Breast epithelium (tissue), 3 donors: ENCODE results near the gene UGT1A4.

ENCODE experiments used
- CTCF ChIP-seq, 3 donors: fragments of 450-650 bp; IDR thresholded peaks; one replicate each; pipeline ENCODE4 v1.5.1; 2016 to 2017; ENCODE audit warnings: antibody characterized with exemption in 3 of 3, mild to moderate bottlenecking in 3 of 3, moderate library complexity in 3 of 3
- POLR2A ChIP-seq: fragments of 450-650 bp; IDR thresholded peaks from one replicate; pipeline ENCODE4 v1.6.1; 2016; ENCODE audit warnings: antibody characterized with exemption, mild to moderate bottlenecking, moderate library complexity

- TF ChIP-seq CTCF (IDR thresholded peaks at IDR 0.05) = no peak
- no peak for TF ChIP-seq POLR2A
Measured at GRCh38 chr2:233673896-233674295, 44.6 kb upstream of the UGT1A4 start.
